ENCODE data around the gene C17orf67. TPM values are rescaled to one million over a fixed set of nuclear protein-coding genes. Genes with fewer than 3 reads are reported as not detected.

Gene C17orf67
- polyA plus RNA-seq, 2 of the 4 experiments (the other 2 are of a cell fraction), result 1.8 to 2.6 TPM

DNA sequence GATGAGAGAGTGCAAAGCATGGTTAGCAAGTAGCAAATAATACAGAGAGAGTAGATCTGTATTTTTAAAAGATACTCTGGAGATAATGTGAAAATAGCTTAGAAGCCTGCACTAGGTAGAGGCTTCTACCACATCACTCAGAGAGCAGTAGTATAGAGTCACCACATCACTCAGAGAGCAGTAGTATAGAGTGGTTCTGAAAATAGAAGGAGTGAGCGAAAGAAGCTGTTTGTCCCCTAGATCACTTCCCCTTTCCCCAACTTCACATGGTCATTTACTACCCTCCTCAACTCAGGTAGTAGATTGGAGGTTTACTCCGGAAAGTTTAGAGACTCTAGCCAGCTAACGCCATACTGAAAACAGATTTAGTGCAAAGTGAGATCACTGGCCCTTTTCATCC lies 17.3 kb upstream of the C17orf67 start:
- ChIA-PET CTCF (interaction anchor here (0.8 to 1.8 kb wide), 6 partner anchors 16 to 110 kb away, joined by 3 to 5 read pairs (median 4); partner anchors contain the start of gene COIL), POLR2A (no interaction called here)
- WGBS (ENCODE audit: missing lambda C conversion rate), result 72% methylated on average over 3 of the region's 3 CpGs
- no peak overlapping the region for H3K4me2 ChIP-seq
- no peak for TF ChIP-seq CBX2 (IDR thresholded peaks at IDR 0.05; ENCODE audit: borderline replicate concordance, low read depth)
- H3K27ac ChIP-seq, result no peak overlapping the region
- no peak for FAIRE-seq
- 0 out of 6 replicates have a peak, but pooled peaks of 1 of the 2 experiments have one; percentile 39 for ATAC-seq
- no peak for DNase-seq (ENCODE audit: low read depth in 1 of 2, low spot score in 1 of 2)
- H3K4me3 ChIP-seq, result no peak overlapping the region
- H3K4me1 ChIP-seq, result no peaks in the 10 kb centered on the region
- H3K9me3 ChIP-seq, result no peaks in the 10 kb centered on the region

GRCh38 chr17:56850591-56850990 lies 16.9 kb upstream of the C17orf67 start:
- ATAC-seq, result no peak
- CTCF ChIA-PET, result interaction anchor here (0.8 to 1.8 kb wide), 6 partner anchors 9 to 110 kb away, joined by 3 to 5 read pairs (median 4); partner anchors contain the start of gene COIL
- FAIRE-seq, result no peak
- no peaks in the 10 kb centered on the region for H3K9me3 ChIP-seq
- no peak overlapping the region for H3K4me2 ChIP-seq
- no peak overlapping the region for H3K4me3 ChIP-seq
- H3K27ac ChIP-seq, result no peak overlapping the region
- no peak for DNase-seq (ENCODE audit: low read depth in 1 of 2, low spot score in 1 of 2)
- no peaks in the 10 kb centered on the region for H3K4me1 ChIP-seq
- POLR2A ChIA-PET, result no interaction called here
- 94% methylated on average over 2 of the region's 2 CpGs for WGBS (ENCODE audit: missing lambda C conversion rate)
- TF ChIP-seq HOXA7 (CRISPR knock-in tag; IDR thresholded peaks at IDR 0.05) (no peak), RCOR1 (IDR thresholded peaks at IDR 0.05; ENCODE audit: low read depth, low read length) (no peak), MAFK (IDR thresholded peaks at IDR 0.05; ENCODE audit: partially characterized antibody) (peak; percentile 80), JUNB (IDR thresholded peaks at IDR 0.05) (no peak), E2F6 (IDR thresholded peaks at IDR 0.05; ENCODE audit: borderline replicate concordance, low read depth) (no peak)
- TF ChIP-seq, protein P1, sequence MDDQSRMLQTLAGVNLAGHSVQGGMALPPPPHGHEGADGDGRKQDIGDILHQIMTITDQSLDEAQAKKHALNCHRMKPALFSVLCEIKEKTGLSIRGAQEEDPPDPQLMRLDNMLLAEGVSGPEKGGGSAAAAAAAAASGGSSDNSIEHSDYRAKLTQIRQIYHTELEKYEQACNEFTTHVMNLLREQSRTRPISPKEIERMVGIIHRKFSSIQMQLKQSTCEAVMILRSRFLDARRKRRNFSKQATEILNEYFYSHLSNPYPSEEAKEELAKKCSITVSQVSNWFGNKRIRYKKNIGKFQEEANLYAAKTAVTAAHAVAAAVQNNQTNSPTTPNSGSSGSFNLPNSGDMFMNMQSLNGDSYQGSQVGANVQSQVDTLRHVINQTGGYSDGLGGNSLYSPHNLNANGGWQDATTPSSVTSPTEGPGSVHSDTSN (IDR thresholded peaks at IDR 0.05), result no peak
- TF ChIP-seq, protein P2, sequence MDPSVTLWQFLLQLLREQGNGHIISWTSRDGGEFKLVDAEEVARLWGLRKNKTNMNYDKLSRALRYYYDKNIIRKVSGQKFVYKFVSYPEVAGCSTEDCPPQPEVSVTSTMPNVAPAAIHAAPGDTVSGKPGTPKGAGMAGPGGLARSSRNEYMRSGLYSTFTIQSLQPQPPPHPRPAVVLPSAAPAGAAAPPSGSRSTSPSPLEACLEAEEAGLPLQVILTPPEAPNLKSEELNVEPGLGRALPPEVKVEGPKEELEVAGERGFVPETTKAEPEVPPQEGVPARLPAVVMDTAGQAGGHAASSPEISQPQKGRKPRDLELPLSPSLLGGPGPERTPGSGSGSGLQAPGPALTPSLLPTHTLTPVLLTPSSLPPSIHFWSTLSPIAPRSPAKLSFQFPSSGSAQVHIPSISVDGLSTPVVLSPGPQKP (IDR thresholded peaks at IDR 0.05; ENCODE audit: low read depth, low read length), result no peak

DNA sequence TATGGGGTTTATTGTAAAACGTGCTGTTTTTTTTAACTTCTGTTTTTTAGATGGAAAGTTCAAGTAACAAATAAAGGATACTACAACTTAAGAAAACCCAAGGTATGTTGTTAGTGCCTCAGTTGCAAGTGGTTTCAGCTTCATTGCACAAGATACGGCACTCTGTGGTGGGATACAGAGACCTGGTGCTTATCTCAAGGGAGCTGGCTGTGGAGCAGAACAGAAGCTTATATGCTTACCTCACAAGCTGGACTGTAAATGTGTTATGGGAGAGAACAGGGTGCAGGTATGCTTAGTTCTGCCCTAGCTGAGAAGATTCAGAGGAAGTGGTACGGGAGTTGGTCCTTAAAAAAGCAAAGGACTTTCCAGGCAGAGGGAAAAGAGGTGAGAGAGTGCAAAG lies 15.4 kb upstream of the C17orf67 start:
- WGBS (ENCODE audit: missing lambda C conversion rate), result 57% methylated on average over 3 of the region's 3 CpGs
- CTCF ChIA-PET, result interaction anchor here (1.1 kb wide), 1 partner anchor 20 kb away, joined by 3 read pairs; no protein-coding TSS in a partner anchor
- TF ChIP-seq HEYL (CRISPR knock-in tag; IDR thresholded peaks at IDR 0.05) (no peak), CHD2 (IDR thresholded peaks at IDR 0.05; ENCODE audit: low read length, partially characterized antibody) (no peak), JUN (IDR thresholded peaks at IDR 0.05) (no peak), NR3C1 (IDR thresholded peaks at IDR 0.05) (no peak), KDM5A (IDR thresholded peaks at IDR 0.05) (no peak), CHD4 (IDR thresholded peaks at IDR 0.05; ENCODE audit: borderline replicate concordance) (no peak), RAD21 (conservative IDR thresholded peaks at IDR 0.05 in 1 of 2, IDR thresholded peaks at IDR 0.05 in 1 of 2) (no peak), PHF8 (IDR thresholded peaks at IDR 0.05; ENCODE audit: borderline replicate concordance, low read depth) (no peak), NFE2L2 (conservative IDR thresholded peaks at IDR 0.05; ENCODE audit: low read length) (no peak), E2F6 (IDR thresholded peaks at IDR 0.05; ENCODE audit: borderline replicate concordance, low read depth) (no peak), FOSL2 (IDR thresholded peaks at IDR 0.05) (no peak), FOSL2 (CRISPR knock-in tag; IDR thresholded peaks at IDR 0.05) (no peak), SMC3 (IDR thresholded peaks at IDR 0.05) (no peak), RARB (CRISPR knock-in tag; IDR thresholded peaks at IDR 0.05) (no peak), USF2 (IDR thresholded peaks at IDR 0.05) (no peak), POLR2AphosphoS2 (conservative IDR thresholded peaks at IDR 0.05; ENCODE audit: low read length) (no peak)
- TF ChIP-seq, protein P3, sequence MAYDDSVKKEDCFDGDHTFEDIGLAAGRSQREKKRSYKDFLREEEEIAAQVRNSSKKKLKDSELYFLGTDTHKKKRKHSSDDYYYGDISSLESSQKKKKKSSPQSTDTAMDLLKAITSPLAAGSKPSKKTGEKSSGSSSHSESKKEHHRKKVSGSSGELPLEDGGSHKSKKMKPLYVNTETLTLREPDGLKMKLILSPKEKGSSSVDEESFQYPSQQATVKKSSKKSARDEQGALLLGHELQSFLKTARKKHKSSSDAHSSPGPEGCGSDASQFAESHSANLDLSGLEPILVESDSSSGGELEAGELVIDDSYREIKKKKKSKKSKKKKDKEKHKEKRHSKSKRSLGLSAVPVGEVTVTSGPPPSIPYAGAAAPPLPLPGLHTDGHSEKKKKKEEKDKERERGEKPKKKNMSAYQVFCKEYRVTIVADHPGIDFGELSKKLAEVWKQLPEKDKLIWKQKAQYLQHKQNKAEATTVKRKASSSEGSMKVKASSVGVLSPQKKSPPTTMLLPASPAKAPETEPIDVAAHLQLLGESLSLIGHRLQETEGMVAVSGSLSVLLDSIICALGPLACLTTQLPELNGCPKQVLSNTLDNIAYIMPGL (CRISPR knock-in tag; IDR thresholded peaks at IDR 0.05; ENCODE audit: borderline replicate concordance), result no peak
- TF ChIP-seq, protein P4, sequence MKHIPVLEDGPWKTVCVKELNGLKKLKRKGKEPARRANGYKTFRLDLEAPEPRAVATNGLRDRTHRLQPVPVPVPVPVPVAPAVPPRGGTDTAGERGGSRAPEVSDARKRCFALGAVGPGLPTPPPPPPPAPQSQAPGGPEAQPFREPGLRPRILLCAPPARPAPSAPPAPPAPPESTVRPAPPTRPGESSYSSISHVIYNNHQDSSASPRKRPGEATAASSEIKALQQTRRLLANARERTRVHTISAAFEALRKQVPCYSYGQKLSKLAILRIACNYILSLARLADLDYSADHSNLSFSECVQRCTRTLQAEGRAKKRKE (CRISPR knock-in tag; IDR thresholded peaks at IDR 0.05; ENCODE audit: low read depth), result no peak
- TF ChIP-seq, protein P1 (IDR thresholded peaks at IDR 0.05), result no peak

More for the DNA sequence above, 15.4 kb upstream of the C17orf67 start:
- Histone ChIP-seq H3K4me1 (no peaks in the 10 kb centered on the region), H3K27ac (no peak overlapping the region), H3K4me2 (no peak overlapping the region), H3K9me3 (no peaks in the 10 kb centered on the region), H3K4me3 (no peak overlapping the region)
- POLR2A ChIA-PET, result no interaction called here
- FAIRE-seq (no peak), DNase-seq (ENCODE audit: low read depth in 1 of 2, low spot score in 1 of 2) (no peak), ATAC-seq (no peak)

Data from A549 (cell line).